Muscle of leg (tissue), 11 donors: ENCODE results near the gene MESP1. TPM values are rescaled to one million over a fixed set of nuclear protein-coding genes. Genes with fewer than 3 reads are reported as not detected.

Experiments used
- DNase-seq: peaks from one replicate; pipeline ENCODE4 v3.0.0; 2013
- H3K27ac ChIP-seq: one replicate; pipeline ENCODE4 v1.5.1; 2013; ENCODE audit warnings: mild to moderate bottlenecking, low read length, control low read depth
- H3K27me3 ChIP-seq: one replicate; pipeline ENCODE4 v1.6.1; 2013; ENCODE audit warnings: low read length; ENCODE audit not compliant: control insufficient read depth, insufficient read depth
- H3K36me3 ChIP-seq: one replicate; pipeline ENCODE4 v1.6.1; 2013; ENCODE audit warnings: low read length; ENCODE audit not compliant: control insufficient read depth, insufficient read depth
- H3K4me1 ChIP-seq: one replicate; pipeline ENCODE4 v1.6.1; 2013; ENCODE audit warnings: low read length; ENCODE audit not compliant: control insufficient read depth, insufficient read depth
- H3K4me3 ChIP-seq: one replicate; pipeline ENCODE4 v1.5.1; 2013; ENCODE audit warnings: low read length, control low read depth
- H3K9me3 ChIP-seq: replicated peaks from 2 replicates; pipeline ENCODE4 v1.6.1; 2013; ENCODE audit warnings: low read depth, low read length; ENCODE audit not compliant: control insufficient read depth
- WGBS: methylation state at CpG from one replicate; pipeline ENCODE4 v1.1.5; 2013; ENCODE audit warnings: missing lambda C conversion rate; ENCODE audit not compliant: insufficient coverage; 5-methylcytosine and 5-hydroxymethylcytosine counted together
- polyA plus RNA-seq, 8 donors: library from polyadenylated mRNA; unstranded; fragments of 120-200 nt; gene quantifications; one replicate each; pipeline versions ENCODE4 v1.2.1 to v1.2.3, GENCODE V29; 2013; ENCODE audit warnings: inconsistent platforms in 1 of 8, low replicate concordance in 1 of 8; ENCODE audit not compliant: insufficient read length in 8 of 8, insufficient read depth in 1 of 8
- total RNA-seq: library from RNA; stranded (reverse); fragments of 120-200 nt; gene quantifications from one replicate; pipeline ENCODE4 v1.2.4, GENCODE V29; 2013

Gene MESP1
- total and polyA plus RNA-seq, 9 donors, result 0.13 to 0.86 (median 0.68) TPM

- H3K9me3 ChIP-seq, result peaks cover 8% of the 10 kb centered on the region
- DNase-seq, result no peak
- WGBS, result 20% methylated on average over 1 of the region's 2 CpGs
- H3K27ac ChIP-seq, result no peak overlapping the region
- peaks cover 2% of the 10 kb centered on the region for H3K27me3 ChIP-seq
- H3K4me1 ChIP-seq, result no peaks in the 10 kb centered on the region
- no peak overlapping the region for H3K4me3 ChIP-seq
- H3K36me3 ChIP-seq, result no peaks in the 10 kb centered on the region
Measured at GRCh38 chr15:89728254-89728653, 22.8 kb downstream of the MESP1 start.

- no peak overlapping the region for H3K4me3 ChIP-seq
- H3K9me3 ChIP-seq, result peaks cover 8% of the 10 kb centered on the region
- H3K27ac ChIP-seq, result no peak overlapping the region
- H3K27me3 ChIP-seq, result peaks cover 8% of the 10 kb centered on the region
- no peaks in the 10 kb centered on the region for H3K36me3 ChIP-seq
- no peaks in the 10 kb centered on the region for H3K4me1 ChIP-seq
- no peak for DNase-seq
- no CpG with 5 or more reads among the region's 1 CpG for WGBS
Measured at GRCh38 chr15:89725064-89725463, 26.0 kb downstream of the MESP1 start.

GRCh38 chr15:89724621-89725020 is 26.4 kb downstream of the MESP1 start:
- WGBS, result no CpG with 5 or more reads among the region's 1 CpG
- peaks cover 8% of the 10 kb centered on the region for H3K27me3 ChIP-seq
- no peak overlapping the region for H3K27ac ChIP-seq
- H3K36me3 ChIP-seq, result no peaks in the 10 kb centered on the region
- DNase-seq, result no peak
- H3K4me3 ChIP-seq, result no peak overlapping the region
- peaks cover 8% of the 10 kb centered on the region for H3K9me3 ChIP-seq
- no peaks in the 10 kb centered on the region for H3K4me1 ChIP-seq

- H3K4me1 ChIP-seq, result no peaks in the 10 kb centered on the region
- H3K4me3 ChIP-seq, result no peak overlapping the region
- WGBS, result 100% methylated on average over 1 of the region's 3 CpGs
- H3K27me3 ChIP-seq, result peaks cover 8% of the 10 kb centered on the region
- no peaks in the 10 kb centered on the region for H3K36me3 ChIP-seq
- DNase-seq, result no peak
- peaks cover 8% of the 10 kb centered on the region for H3K9me3 ChIP-seq
- no peak overlapping the region for H3K27ac ChIP-seq
Measured at GRCh38 chr15:89723031-89723430, 28.0 kb downstream of the MESP1 start.

- Histone ChIP-seq H3K4me3 (no peak overlapping the region), H3K9me3 (no peaks in the 10 kb centered on the region), H3K27ac (no peak overlapping the region), H3K36me3 (no peaks in the 10 kb centered on the region), H3K4me1 (no peaks in the 10 kb centered on the region), H3K27me3 (no peaks in the 10 kb centered on the region)
- no peak for DNase-seq
- WGBS, result no CpG with 5 or more reads among the region's 2 CpGs
Measured at GRCh38 chr15:89714775-89715174, 36.3 kb downstream of the MESP1 start.

- no peak overlapping the region for H3K27ac ChIP-seq
- H3K9me3 ChIP-seq, result no peaks in the 10 kb centered on the region
- no CpG with 5 or more reads among the region's 1 CpG for WGBS
Measured at GRCh38 chr15:89707577-89707976, 43.5 kb downstream of the MESP1 start.

GRCh38 chr15:89704411-89704810 is 46.6 kb downstream of the MESP1 start:
- DNase-seq, result no peak
- Histone ChIP-seq H3K36me3 (no peaks in the 10 kb centered on the region), H3K4me3 (no peak overlapping the region), H3K27me3 (no peaks in the 10 kb centered on the region), H3K27ac (no peak overlapping the region), H3K9me3 (no peaks in the 10 kb centered on the region), H3K4me1 (no peaks in the 10 kb centered on the region)

More at GRCh38 chr15:89707577-89707976, 43.5 kb downstream of the MESP1 start:
- DNase-seq, result no peak
- Histone ChIP-seq H3K36me3 (no peaks in the 10 kb centered on the region), H3K4me1 (no peaks in the 10 kb centered on the region), H3K4me3 (no peak overlapping the region), H3K27me3 (no peaks in the 10 kb centered on the region)

Other genes starting within 250 kb of the MESP1 start
- 2.2 TPM for gene TICRR, start 175.8 kb downstream of the MESP1 start, total RNA-seq
- 1 to 10 TPM; 3.5 to 7.1 (median 5.4) TPM for gene TICRR, start 175.8 kb downstream of the MESP1 start, polyA plus RNA-seq
- 5.0 TPM for gene KIF7, start 95.8 kb downstream of the MESP1 start, total RNA-seq
- gene KIF7, start 95.8 kb downstream of the MESP1 start, polyA plus RNA-seq, result 1 to 10 TPM; 6.0 to 9.1 (median 7.2) TPM
- gene PLIN1, start 71.9 kb downstream of the MESP1 start, total RNA-seq, result 0.13 TPM
- under 1 TPM; 0.11 to 0.44 (median 0.30) TPM for gene PLIN1, start 71.9 kb downstream of the MESP1 start, polyA plus RNA-seq
- 7.1 TPM for gene PEX11A, start 60.5 kb downstream of the MESP1 start, total RNA-seq
- gene PEX11A, start 60.5 kb downstream of the MESP1 start, polyA plus RNA-seq, result 1 to 10 TPM; 4.7 to 6.4 (median 5.4) TPM
- 0.04 TPM for gene WDR93, start 60.4 kb downstream of the MESP1 start, total RNA-seq
- under 1 TPM in 7 of 8 donors, not detected in 1; 0.08 to 0.32 (median 0.18) TPM for gene WDR93, start 60.4 kb downstream of the MESP1 start, polyA plus RNA-seq
- gene MESP2, start 25.1 kb upstream of the MESP1 start, total RNA-seq, result 0.49 TPM
- gene MESP2, start 25.1 kb upstream of the MESP1 start, polyA plus RNA-seq, result under 1 TPM; 0.11 to 0.89 (median 0.39) TPM
- gene ANPEP, start 63.6 kb upstream of the MESP1 start, total RNA-seq, result 6.7 TPM
- 10 to 100 TPM in 3 of 8 donors, 1 to 10 TPM in 5; 4.3 to 57.8 (median 7.9) TPM for gene ANPEP, start 63.6 kb upstream of the MESP1 start, polyA plus RNA-seq
- gene AP3S2, start 142.7 kb upstream of the MESP1 start, total RNA-seq, result 35.2 TPM
- 10 to 100 TPM; 23.7 to 32.0 (median 26.1) TPM for gene AP3S2, start 142.7 kb upstream of the MESP1 start, polyA plus RNA-seq
- gene ARPIN, start 161.7 kb upstream of the MESP1 start, total RNA-seq, result 10.1 TPM
- gene ARPIN, start 161.7 kb upstream of the MESP1 start, polyA plus RNA-seq, result 10 to 100 TPM; 12.0 to 21.3 (median 17.2) TPM